HG03280 (cell line): ENCODE results near the gene DISP3.

Experiments used
- ATAC-seq: cut with Tn5 transposase; IDR thresholded peaks from one replicate; pipeline ENCODE4 v1.9.1; 2021; ENCODE audit warnings: mild to moderate bottlenecking, moderate library complexity; ENCODE audit not compliant: unreplicated experiment

Gene DISP3

GRCh38 chr1:11483581-11484320 is 4.8 kb downstream of the DISP3 start:
- no peak for ATAC-seq

- no peak for ATAC-seq
These were observed 5.3 kb downstream of the DISP3 start for GRCh38 chr1:11484321-11484655.

DNA sequence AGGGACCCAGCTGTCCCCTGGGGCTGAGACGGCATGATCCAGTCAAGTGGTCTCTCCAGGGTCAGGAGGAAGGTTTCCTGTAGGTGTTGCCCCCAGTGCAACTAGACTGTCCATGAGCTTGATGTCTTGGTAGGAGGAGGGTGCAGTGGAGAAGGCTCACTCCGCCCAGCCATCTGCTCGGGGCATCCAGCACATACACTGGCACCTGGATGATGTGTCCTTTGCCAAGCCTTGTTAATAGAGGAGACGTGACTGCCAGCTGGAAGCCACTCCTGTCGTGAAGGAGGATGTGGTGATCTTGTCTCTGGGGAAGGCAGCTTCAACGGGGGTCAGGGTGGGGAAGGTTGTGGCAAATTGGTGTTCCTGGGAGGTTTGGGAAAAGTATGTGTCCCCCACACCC is 6.2 kb downstream of the DISP3 start:
- ATAC-seq, result no peak

DNA sequence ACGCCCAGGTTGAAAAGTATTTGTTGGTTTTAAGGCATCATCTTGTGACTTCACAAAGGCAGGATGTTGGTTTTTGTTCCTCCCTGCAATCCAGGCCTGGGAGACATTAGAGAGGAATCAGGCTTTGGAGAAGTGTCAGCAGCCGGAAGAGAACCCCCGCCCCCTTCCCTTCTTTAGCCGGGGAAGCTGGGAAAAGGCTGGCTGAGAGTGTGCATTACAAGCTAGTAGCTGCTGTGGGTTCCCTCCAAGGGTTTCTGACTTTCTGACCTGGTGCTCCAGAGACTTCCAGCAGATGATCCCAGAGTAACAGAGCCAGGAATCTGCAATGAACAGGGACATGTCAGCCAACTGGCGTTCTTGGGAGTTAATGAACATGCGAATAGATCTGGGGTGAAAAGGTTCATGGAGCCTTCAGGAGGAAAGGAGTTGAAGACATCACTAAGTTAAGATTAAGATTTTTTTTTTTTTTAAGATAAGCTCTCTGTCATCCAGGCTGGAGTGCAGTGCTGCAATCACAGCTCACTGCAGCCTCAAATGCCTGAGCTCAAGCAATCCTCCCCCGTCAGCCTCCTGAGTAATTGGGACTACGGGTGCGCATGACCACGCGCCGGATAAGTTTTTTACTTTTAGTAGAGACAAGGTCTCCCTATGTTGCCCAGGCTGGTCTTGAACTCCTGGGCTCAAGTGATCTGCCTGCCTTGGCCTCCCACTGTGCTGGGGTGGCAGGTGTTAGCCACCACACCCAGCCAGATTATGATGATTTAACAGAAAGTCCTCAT is 7.5 kb downstream of the DISP3 start:
- ATAC-seq, result no peak

DNA sequence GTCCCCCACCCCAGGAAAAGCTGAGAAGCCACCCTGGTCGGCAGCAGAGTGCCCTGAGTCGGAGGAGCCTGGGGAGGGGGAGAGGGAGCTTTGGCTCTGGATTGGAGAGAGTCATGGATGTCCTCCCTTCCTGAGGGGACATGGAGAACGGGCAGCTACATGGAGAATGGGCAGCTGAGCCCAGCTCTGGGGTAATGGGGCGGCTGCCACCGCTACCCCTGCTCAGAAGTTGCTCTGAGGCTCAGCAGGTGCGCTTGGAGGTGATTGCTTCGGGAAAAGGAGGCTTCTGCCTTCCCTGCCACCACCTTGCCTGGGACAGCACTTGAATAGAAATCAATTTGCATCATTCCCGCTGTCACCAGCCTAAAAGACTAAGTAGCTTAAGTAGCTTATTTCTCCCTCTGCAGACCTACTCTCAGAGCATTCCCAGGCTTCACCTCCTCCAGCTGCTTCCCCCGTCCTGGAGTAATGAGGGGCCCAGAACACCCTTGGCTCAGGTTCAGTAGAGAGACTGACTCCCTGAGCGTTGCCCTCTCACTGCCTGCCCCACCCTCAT is 8.3 kb downstream of the DISP3 start:
- no peak for ATAC-seq

GRCh38 chr1:11488201-11488770 is 9.3 kb downstream of the DISP3 start:
- no peak for ATAC-seq

DNA sequence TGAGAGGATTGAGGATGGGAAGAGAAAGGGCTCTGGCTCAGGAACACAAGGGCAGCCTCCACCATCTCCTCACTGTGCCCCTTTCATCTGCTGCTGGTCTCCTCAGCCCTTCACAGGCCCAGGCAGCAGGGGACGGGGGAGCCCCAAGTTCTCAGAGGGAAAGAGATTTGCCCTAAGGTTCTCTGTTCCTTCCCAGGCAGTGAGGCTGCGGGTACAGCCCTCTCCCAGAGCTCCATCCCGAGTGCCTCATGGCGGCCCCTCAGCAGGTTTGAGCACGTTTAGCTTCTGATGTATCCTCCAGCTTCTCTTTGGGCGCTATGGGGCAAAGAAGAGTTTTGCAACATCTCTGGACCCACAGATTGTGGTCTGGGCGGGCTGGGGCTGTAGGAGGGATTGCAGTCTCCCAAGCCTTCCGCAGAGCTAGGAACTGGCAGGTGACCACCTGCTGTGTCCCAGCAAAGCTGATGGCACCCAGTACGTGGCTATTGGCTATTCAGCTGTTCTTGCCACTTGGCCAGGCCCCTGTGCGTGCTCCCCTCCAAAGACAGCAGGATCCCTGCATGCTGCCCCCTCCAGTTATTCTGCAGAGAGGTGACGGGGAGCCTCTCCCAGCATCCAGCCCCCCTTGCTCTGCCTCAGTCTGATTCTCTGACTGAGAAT is 10.1 kb downstream of the DISP3 start:
- no peak for ATAC-seq

DNA sequence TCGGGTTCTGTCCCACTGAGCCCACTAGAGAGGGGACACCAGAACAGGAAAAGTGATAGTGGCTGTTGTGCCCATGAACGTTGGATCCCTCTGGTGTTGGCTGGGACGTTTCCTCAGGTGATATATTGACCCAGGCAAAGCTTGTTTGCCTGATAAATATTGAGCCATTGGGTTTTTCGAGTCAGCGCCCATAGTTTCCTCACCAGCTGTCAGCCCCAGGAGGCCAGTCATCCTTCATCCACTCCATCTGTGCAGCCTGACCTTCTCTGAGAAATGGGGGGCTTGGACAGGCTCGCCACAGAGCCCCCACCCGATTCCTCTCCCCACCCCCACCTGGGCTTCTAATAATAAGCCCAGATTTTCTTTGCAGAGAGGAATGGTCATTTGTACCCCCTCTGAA is 13.3 kb downstream of the DISP3 start:
- ATAC-seq, result no peak

DNA sequence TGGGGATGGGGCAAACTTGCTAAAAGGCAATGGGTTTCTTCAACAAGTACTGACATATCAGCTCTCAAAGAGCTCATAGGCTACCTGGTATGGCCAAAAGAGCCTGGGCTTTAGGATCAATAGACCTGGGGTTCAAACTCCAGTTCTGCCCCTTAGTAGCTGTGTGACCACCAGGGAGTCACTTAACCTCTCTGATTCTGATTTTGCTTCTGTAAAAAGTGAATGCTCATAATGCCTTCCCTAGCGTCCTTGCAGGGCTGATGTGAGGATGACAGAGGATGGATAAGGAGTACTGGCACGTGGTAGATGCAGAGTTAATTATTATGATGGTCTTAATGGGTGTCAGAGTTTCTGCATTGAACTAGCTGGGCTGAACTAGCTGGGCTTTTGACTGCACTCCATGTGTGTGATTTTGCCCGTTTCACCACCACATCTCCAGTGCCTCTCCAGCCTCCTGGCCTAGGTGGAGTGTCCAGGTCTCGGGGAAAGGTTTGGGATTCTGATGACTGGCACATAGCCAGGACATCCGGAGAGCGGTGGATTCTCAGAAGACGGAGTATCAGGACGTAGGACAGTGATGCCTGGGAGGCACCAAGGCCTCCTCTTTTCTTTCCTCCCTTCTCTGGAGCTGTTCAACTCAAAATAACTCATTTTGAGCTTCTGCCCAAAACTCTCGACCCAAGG is 15.2 kb downstream of the DISP3 start:
- no peak for ATAC-seq

GRCh38 chr1:11494771-11495170 is 15.8 kb downstream of the DISP3 start:
- ATAC-seq, result no peak

DNA sequence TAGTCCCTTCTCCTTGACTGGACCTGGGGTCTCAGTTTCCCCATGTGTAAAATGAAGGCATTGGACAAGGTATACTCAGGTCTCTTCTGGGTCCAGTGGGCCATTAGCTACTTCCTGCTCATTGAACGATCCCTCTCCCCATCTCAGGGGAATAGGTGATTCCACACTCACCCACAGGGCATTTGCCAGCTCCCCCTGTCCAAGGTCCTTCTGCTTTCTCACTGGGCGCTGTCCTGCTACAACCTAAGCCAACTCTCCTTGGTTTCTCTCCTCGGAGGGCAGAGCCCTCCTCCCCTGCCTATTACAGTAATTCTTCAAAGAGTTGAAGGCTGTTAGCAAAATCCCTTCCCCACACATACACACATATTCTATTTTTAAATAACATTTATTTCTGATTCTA is 16.6 kb downstream of the DISP3 start:
- no peak for ATAC-seq

GRCh38 chr1:11496551-11497080 is 17.7 kb downstream of the DISP3 start:
- ATAC-seq, result no peak

DNA sequence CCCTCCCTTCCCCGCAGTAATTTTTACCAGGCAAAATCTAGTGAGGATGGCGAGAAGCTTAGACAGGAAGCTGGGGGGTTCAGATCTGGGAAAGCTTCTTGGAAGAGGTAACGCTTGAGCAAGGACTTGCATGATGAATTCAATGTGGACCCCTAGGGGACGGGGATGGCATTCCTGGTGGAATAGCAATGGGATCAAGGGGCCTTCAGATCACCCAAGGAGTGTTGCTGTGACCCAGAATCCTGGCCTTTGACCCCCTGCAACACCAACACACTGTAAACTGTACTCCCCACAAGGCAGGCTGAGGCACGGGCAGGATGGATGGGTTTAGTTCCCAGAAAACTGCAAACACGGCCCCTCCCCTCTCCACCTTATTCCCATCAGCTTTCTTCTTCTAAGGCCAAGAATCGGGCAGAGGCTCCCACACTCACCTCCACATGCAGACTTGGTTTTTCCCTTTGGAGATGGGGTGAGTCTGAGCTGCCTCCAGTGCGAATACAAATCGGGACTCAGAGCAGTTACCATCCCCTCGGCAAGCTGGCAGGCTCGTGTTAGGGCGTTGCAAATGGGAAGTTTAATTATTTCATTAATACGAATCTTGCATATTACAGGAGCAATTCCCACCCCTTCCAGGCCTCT is 20.1 kb downstream of the DISP3 start:
- ATAC-seq, result no peak

- ATAC-seq, result no peak
These were observed 20.8 kb downstream of the DISP3 start for GRCh38 chr1:11499601-11500331.

GRCh38 chr1:11500881-11501280 is 21.9 kb downstream of the DISP3 start:
- no peak for ATAC-seq

DNA sequence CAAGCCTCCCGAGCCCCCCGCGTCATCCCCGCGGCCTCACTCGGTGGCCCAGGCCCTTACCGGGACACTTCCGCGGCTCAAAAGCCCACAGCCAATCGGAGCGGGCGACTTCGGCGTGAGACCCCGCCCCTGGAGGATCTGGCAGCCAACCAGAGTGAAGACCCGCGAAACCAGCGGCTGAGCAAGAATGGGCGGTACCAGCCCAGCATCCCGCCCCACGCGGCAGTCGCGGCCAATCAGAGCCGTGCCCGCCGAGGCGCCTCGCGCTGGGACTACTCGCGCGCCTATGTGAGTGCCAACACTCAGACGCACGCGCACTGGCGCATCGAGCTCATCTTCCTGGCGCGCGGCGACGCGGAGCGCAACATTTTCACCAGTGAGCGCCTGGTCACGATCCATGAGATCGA is 22.5 kb downstream of the DISP3 start:
- ATAC-seq, result no peak

GRCh38 chr1:11501906-11502485 is 23.0 kb downstream of the DISP3 start:
- ATAC-seq, result no peak

DNA sequence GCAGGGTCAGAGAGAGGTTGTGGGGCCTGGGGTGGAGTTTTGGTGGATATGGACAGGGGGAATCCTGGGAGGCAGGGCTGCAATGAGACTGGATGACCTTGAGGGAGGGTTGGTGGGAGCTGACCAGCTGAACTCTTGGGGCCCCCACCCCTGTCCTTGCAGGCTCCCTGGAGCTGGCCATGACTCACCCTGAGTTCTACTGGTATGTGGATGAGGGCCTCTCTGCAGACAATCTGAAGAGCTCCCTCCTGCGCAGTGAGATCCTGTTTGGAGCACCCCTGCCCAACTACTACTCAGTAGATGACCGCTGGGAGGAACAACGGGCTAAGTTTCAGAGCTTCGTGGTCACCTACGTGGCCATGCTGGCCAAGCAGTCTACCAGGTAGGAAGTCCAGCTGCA is 23.6 kb downstream of the DISP3 start:
- ATAC-seq, result no peak

GRCh38 chr1:11504599-11504998 is 25.6 kb downstream of the DISP3 start:
- ATAC-seq, result no peak
